Trophoblast cell (in vitro differentiated cells and primary cell): ENCODE results near the gene HABP4.

Experiments used
- DNase-seq, 2 donors: peaks; one replicate each; pipeline ENCODE4 v3.0.0-alpha.2; 2016
- H2AFZ ChIP-seq: 2 replicates; pipeline ENCODE4 v1.6.1; 2013; ENCODE audit warnings: low read length, moderate library complexity, mild to moderate bottlenecking; ENCODE audit not compliant: insufficient read depth, poor library complexity
- H2AK5ac ChIP-seq: 2 replicates; pipeline ENCODE4 v1.6.1; 2013; ENCODE audit warnings: mild to moderate bottlenecking, low read length
- H2BK120ac ChIP-seq: 2 replicates; pipeline ENCODE4 v1.6.1; 2013; ENCODE audit warnings: low read length, mild to moderate bottlenecking, moderate library complexity; ENCODE audit not compliant: insufficient read depth, poor library complexity
- H2BK12ac ChIP-seq: 2 replicates; pipeline ENCODE4 v1.6.1; 2013; ENCODE audit warnings: mild to moderate bottlenecking, low read length, moderate library complexity
- H2BK5ac ChIP-seq: 2 replicates; pipeline ENCODE4 v1.6.1; 2013; ENCODE audit warnings: low read length, low read depth, moderate library complexity, mild to moderate bottlenecking; ENCODE audit not compliant: poor library complexity
- H3K14ac ChIP-seq: 2 replicates; pipeline ENCODE4 v1.6.1; 2013; ENCODE audit warnings: mild to moderate bottlenecking, low read length
- H3K18ac ChIP-seq: 2 replicates; pipeline ENCODE4 v1.6.1; 2013; ENCODE audit warnings: mild to moderate bottlenecking, low read length
- H3K23ac ChIP-seq: 2 replicates; pipeline ENCODE4 v1.6.1; 2013; ENCODE audit warnings: low read length
- H3K27ac ChIP-seq: 2 replicates; pipeline ENCODE4 v1.5.1; 2013; ENCODE audit warnings: low read depth, mild to moderate bottlenecking, inconsistent platforms, low read length, moderate library complexity
- H3K27me3 ChIP-seq: 2 replicates; pipeline ENCODE4 v1.6.1; 2013; ENCODE audit warnings: inconsistent platforms, mild to moderate bottlenecking, low read length, moderate library complexity; ENCODE audit not compliant: insufficient read depth
- H3K36me3 ChIP-seq, 2 experiments: 1 replicate in 1 of 2; 2 replicates in 1 of 2; pipeline ENCODE4 v1.6.1; 2013; ENCODE audit warnings: low read length in 2 of 2, mild to moderate bottlenecking in 2 of 2, moderate library complexity in 1 of 2; ENCODE audit not compliant: insufficient read depth in 2 of 2, control insufficient read depth in 1 of 2
- H3K4ac ChIP-seq: 2 replicates; pipeline ENCODE4 v1.6.1; 2013; ENCODE audit warnings: low read depth, mild to moderate bottlenecking, low read length, moderate library complexity
- H3K4me1 ChIP-seq, 2 experiments: 1 replicate in 1 of 2; 2 replicates in 1 of 2; pipeline ENCODE4 v1.6.1; 2013; ENCODE audit warnings: low read length in 2 of 2, mild to moderate bottlenecking in 2 of 2, moderate library complexity in 1 of 2; ENCODE audit not compliant: insufficient read depth in 2 of 2, control insufficient read depth in 1 of 2
- H3K4me2 ChIP-seq: 2 replicates; pipeline ENCODE4 v1.6.1; 2013; ENCODE audit warnings: inconsistent platforms, mild to moderate bottlenecking, low read length, moderate library complexity
- H3K4me3 ChIP-seq: 2 replicates; pipeline ENCODE4 v1.5.1; 2013; ENCODE audit warnings: mild to moderate bottlenecking, low read depth, low read length, inconsistent platforms
- H3K79me1 ChIP-seq: one replicate; pipeline ENCODE4 v1.6.1; 2013; ENCODE audit warnings: low read length
- H3K79me2 ChIP-seq: 2 replicates; pipeline ENCODE4 v1.6.1; 2013; ENCODE audit warnings: low read length, mild to moderate bottlenecking; ENCODE audit not compliant: control insufficient read depth, insufficient read depth, poor library complexity
- H3K9ac ChIP-seq: 2 replicates; pipeline ENCODE4 v1.6.1; 2013; ENCODE audit warnings: mild to moderate bottlenecking, low read length
- H3K9me3 ChIP-seq: 2 replicates; pipeline ENCODE4 v1.6.1; 2013; ENCODE audit warnings: low read depth, mild to moderate bottlenecking, control low read depth, inconsistent platforms, low read length; ENCODE audit not compliant: insufficient read depth
- H4K12ac ChIP-seq: 2 replicates; pipeline ENCODE4 v1.6.1; 2013; ENCODE audit warnings: low read depth, mild to moderate bottlenecking, low read length, moderate library complexity
- H4K8ac ChIP-seq: 2 replicates; pipeline ENCODE4 v1.6.1; 2013; ENCODE audit warnings: low read depth, mild to moderate bottlenecking, low read length, moderate library complexity
- H4K91ac ChIP-seq: one replicate; pipeline ENCODE4 v1.6.1; 2013; ENCODE audit warnings: low read depth, mild to moderate bottlenecking, low read length, moderate library complexity
- WGBS: extraction: QIAGEN DNeasy Blood & Tissue Kit; methylation state at CpG from one replicate; pipeline ENCODE4 v1.1.7; 2013; ENCODE audit warnings: missing lambda C conversion rate; ENCODE audit not compliant: insufficient read length, insufficient coverage; ENCODE audit errors: extremely low coverage; 5-methylcytosine and 5-hydroxymethylcytosine counted together

The HABP4 gene

GRCh38 chr9:96508227-96508940 is 58.4 kb downstream of the HABP4 start:
- H2BK5ac ChIP-seq = no peak overlapping the region
- H2BK120ac ChIP-seq = no peak overlapping the region
- no peaks in the 10 kb centered on the region for H3K79me2 ChIP-seq
- no peaks in the 10 kb centered on the region for H3K9me3 ChIP-seq
- H4K91ac ChIP-seq = no peak overlapping the region
- H4K8ac ChIP-seq = no peak overlapping the region
- no peak overlapping the region for H2AFZ ChIP-seq
- H3K4me2 ChIP-seq = no peak overlapping the region
- H3K14ac ChIP-seq = no peak overlapping the region
- H3K27ac ChIP-seq = no peak overlapping the region
- peaks cover 6 to 11% of the 10 kb centered on the region in 2 experiments for H3K36me3 ChIP-seq
- WGBS = no CpG with 5 or more reads among the region's 14 CpGs
- H2BK12ac ChIP-seq = no peak overlapping the region
- no peaks in the 10 kb centered on the region for H3K79me1 ChIP-seq
- H3K27me3 ChIP-seq = no peaks in the 10 kb centered on the region
- H2AK5ac ChIP-seq = no peak overlapping the region
- H3K4ac ChIP-seq = no peak overlapping the region
- DNase-seq = no peak
- no peak overlapping the region for H3K18ac ChIP-seq
- no peak overlapping the region for H3K9ac ChIP-seq
- no peak overlapping the region for H4K12ac ChIP-seq
- H3K4me3 ChIP-seq = no peak overlapping the region
- no peak overlapping the region for H3K23ac ChIP-seq
- no peaks in the 10 kb centered on the region for H3K4me1 ChIP-seq

DNA sequence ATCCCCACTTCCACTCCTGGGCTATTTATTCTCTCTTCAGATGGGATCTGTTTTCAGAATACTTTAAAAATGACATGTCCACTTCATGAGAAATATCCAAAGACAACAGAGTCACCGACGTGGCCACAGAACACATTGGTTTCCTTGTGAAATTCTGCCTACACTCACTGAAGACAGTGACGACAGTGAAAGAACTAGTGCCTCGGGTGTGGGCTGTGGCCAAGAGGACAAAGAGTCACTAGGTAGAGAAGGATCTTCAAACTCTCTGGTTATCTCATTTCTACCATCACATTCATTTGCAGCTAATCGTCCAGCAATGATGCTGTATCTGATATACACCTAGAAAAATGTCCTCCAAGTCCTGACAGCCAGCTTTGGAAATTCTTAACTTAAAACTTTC is 59.1 kb downstream of the HABP4 start:
- no peak overlapping the region for H3K4me3 ChIP-seq
- H4K12ac ChIP-seq = no peak overlapping the region
- WGBS = no CpG with 5 or more reads among the region's 5 CpGs
- no peak overlapping the region for H2BK5ac ChIP-seq
- no peak overlapping the region for H3K23ac ChIP-seq
- no peak overlapping the region for H3K9ac ChIP-seq
- H3K4ac ChIP-seq = no peak overlapping the region
- no peak overlapping the region for H2BK120ac ChIP-seq
- H3K79me1 ChIP-seq = no peaks in the 10 kb centered on the region
- no peaks in the 10 kb centered on the region for H3K9me3 ChIP-seq
- H2AFZ ChIP-seq = no peak overlapping the region
- H3K27me3 ChIP-seq = no peaks in the 10 kb centered on the region
- H3K4me1 ChIP-seq = no peaks in the 10 kb centered on the region
- H3K79me2 ChIP-seq = no peaks in the 10 kb centered on the region
- H2BK12ac ChIP-seq = no peak overlapping the region
- H2AK5ac ChIP-seq = no peak overlapping the region
- H3K14ac ChIP-seq = no peak overlapping the region
- H4K8ac ChIP-seq = no peak overlapping the region
- peaks cover 4 to 11% of the 10 kb centered on the region in 2 experiments for H3K36me3 ChIP-seq
- DNase-seq = peak; percentile 95 to 96
- H3K18ac ChIP-seq = no peak overlapping the region
- H4K91ac ChIP-seq = no peak overlapping the region
- no peak overlapping the region for H3K27ac ChIP-seq
- no peak overlapping the region for H3K4me2 ChIP-seq

DNA sequence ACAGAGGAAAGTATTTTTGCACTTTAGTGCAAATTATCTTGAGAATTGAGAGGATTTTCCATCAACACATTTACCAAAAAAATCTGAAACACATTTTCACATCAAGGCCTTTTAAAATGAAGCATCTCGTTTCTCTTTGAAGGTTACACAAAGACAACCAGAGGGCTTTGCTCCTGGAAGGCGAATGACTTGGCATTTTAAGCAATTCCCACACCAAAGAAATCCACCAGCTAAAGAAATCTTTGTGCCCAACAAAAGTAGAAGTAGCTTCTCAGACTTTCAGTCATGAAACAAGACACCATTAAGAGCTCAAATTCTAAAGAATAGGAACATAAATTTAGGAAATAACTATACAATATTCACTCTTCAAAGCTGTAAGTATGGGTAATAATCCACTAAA is 59.9 kb downstream of the HABP4 start:
- no peak overlapping the region for H3K4me2 ChIP-seq
- no peak overlapping the region for H3K18ac ChIP-seq
- no peak overlapping the region for H2BK120ac ChIP-seq
- H3K9me3 ChIP-seq = no peaks in the 10 kb centered on the region
- no peaks in the 10 kb centered on the region for H3K79me2 ChIP-seq
- no peak overlapping the region for H2BK5ac ChIP-seq
- no peak for DNase-seq
- H3K14ac ChIP-seq = no peak overlapping the region
- no peak overlapping the region for H3K4ac ChIP-seq
- no peak overlapping the region for H2BK12ac ChIP-seq
- H3K23ac ChIP-seq = no peak overlapping the region
- H3K36me3 ChIP-seq = peaks cover 3 to 9% of the 10 kb centered on the region in 2 experiments
- H4K8ac ChIP-seq = no peak overlapping the region
- H4K12ac ChIP-seq = no peak overlapping the region
- H2AFZ ChIP-seq = no peak overlapping the region
- H2AK5ac ChIP-seq = no peak overlapping the region
- no peak overlapping the region for H3K9ac ChIP-seq
- no peak overlapping the region for H4K91ac ChIP-seq
- no peaks in the 10 kb centered on the region for H3K79me1 ChIP-seq
- no CpG with 5 or more reads among the region's 2 CpGs for WGBS
- no peak overlapping the region for H3K27ac ChIP-seq
- no peaks in the 10 kb centered on the region for H3K4me1 ChIP-seq
- H3K4me3 ChIP-seq = no peak overlapping the region
- H3K27me3 ChIP-seq = no peaks in the 10 kb centered on the region

- H4K8ac ChIP-seq = no peak overlapping the region
- no CpG with 5 or more reads among the region's 4 CpGs for WGBS
These were observed 60.3 kb downstream of the HABP4 start for GRCh38 chr9:96510258-96510657.

More at GRCh38 chr9:96510258-96510657, 60.3 kb downstream of the HABP4 start:
- Histone ChIP-seq H3K27me3 (no peaks in the 10 kb centered on the region), H4K91ac (no peak overlapping the region), H3K36me3 (peaks cover 3 to 9% of the 10 kb centered on the region in 2 experiments), H3K79me2 (no peaks in the 10 kb centered on the region), H3K9ac (no peak overlapping the region), H3K23ac (no peak overlapping the region), H3K4me3 (no peak overlapping the region), H3K9me3 (no peaks in the 10 kb centered on the region), H3K14ac (no peak overlapping the region), H3K27ac (no peak overlapping the region), H3K4me1 (no peaks in the 10 kb centered on the region), H3K4me2 (no peak overlapping the region), H2BK5ac (no peak overlapping the region), H2AFZ (no peak overlapping the region), H4K12ac (no peak overlapping the region), H2BK12ac (no peak overlapping the region), H3K79me1 (no peaks in the 10 kb centered on the region), H2BK120ac (no peak overlapping the region), H2AK5ac (no peak overlapping the region), H3K4ac (no peak overlapping the region), H3K18ac (no peak overlapping the region)
- DNase-seq = peak in 1 of 2 donors; percentile 24
